Ovary (tissue), 3 donors: Measurements from ENCODE around the gene CSTB.

Source experiments
- POLR2A ChIP-seq: fragments of 450-650 bp; IDR thresholded peaks from one replicate; pipeline ENCODE4 v1.6.1; 2017; ENCODE audit warnings: antibody characterized with exemption, mild to moderate bottlenecking, moderate library complexity
- TF ChIP-seq, protein P1 (sequence below), 3 donors: fragments of 450-650 bp in 2 of 3; fragments of 200-600 bp in 1 of 3; IDR thresholded peaks; one replicate each; pipeline versions ENCODE4 v1.5.1 to v1.8.0; 2016 to 2022; ENCODE audit warnings: antibody characterized with exemption in 3 of 3, mild to moderate bottlenecking in 1 of 3
- donor health status: DM: no; HTN: no; CAD: no.

DNA sequence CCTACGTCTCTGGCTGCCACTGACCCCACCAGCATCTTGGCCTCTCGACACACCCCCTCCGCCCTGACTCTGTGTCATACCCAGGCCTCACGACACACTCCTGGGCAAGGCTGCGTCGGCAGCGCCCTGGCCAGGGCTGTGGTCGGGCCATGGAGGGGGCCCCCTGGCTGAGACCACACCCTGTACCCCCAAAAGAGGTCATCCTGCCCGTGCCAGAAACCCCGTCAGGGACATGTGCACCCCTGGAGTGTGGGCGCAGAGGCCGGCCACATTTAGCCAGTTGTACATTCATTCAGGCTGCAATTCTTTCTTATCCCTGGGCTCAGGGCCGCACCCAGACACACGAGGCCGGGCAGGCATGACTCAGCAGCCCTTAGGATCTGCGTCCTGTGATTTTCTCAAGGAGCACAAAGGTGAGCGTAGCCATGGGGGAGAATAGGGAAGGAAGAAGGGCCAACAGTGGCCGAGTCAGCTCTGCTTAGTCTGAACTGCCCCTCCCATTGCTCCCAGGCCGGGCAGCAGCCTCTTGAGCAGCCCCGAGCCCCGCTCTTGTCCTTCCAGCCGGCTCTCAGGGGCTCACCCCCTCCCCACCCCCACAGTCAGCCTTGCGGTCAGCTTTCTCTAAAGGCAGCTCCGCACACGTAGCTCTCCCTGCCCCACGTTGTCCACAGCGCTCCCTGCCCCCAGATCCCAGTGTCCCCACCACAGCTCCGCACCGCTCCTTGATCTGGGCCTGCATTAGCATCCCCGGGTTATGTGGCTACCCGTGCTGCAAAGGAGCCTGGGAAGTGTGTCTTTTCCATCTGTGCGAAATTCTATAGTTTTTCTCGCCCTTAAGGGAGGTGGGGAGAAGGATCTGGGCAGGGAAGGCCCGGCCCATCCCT lies 7.9 kb downstream of the CSTB start:
- TF ChIP-seq, protein P1, sequence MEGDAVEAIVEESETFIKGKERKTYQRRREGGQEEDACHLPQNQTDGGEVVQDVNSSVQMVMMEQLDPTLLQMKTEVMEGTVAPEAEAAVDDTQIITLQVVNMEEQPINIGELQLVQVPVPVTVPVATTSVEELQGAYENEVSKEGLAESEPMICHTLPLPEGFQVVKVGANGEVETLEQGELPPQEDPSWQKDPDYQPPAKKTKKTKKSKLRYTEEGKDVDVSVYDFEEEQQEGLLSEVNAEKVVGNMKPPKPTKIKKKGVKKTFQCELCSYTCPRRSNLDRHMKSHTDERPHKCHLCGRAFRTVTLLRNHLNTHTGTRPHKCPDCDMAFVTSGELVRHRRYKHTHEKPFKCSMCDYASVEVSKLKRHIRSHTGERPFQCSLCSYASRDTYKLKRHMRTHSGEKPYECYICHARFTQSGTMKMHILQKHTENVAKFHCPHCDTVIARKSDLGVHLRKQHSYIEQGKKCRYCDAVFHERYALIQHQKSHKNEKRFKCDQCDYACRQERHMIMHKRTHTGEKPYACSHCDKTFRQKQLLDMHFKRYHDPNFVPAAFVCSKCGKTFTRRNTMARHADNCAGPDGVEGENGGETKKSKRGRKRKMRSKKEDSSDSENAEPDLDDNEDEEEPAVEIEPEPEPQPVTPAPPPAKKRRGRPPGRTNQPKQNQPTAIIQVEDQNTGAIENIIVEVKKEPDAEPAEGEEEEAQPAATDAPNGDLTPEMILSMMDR (IDR thresholded peaks at IDR 0.05): no peak
- no peak for TF ChIP-seq POLR2A
